Hepatocyte (in vitro differentiated cells): Measurements from ENCODE around the gene DUSP10.

Experiments used
- CTCF ChIP-seq: fragments of 200-600 bp; sonication (generic); IDR thresholded peaks from 2 replicates; pipeline ENCODE4 v1.5.1; 2016; ENCODE audit warnings: antibody characterized with exemption, mild to moderate bottlenecking; ENCODE audit not compliant: poor library complexity
- EZH2 ChIP-seq: fragments of 200-600 bp; sonication (generic); IDR thresholded peaks from 2 replicates; pipeline ENCODE4 v1.6.1; 2016; ENCODE audit warnings: antibody characterized with exemption, mild to moderate bottlenecking, borderline replicate concordance
- EZH2phosphoT487 ChIP-seq: fragments of 200-600 bp; sonication (generic); IDR thresholded peaks from one replicate; pipeline ENCODE4 v1.6.1; 2018; ENCODE audit warnings: antibody characterized with exemption, mild to moderate bottlenecking, low read depth, moderate library complexity; ENCODE audit not compliant: unreplicated experiment, severe bottlenecking

- TF ChIP-seq CTCF (no peak), EZH2 (no peak), EZH2phosphoT487 (no peak)
Observed at GRCh38 chr1:221715321-221716169, 26.3 kb downstream of the DUSP10 start.
